ENCODE results near the gene MANBA. TPM values are rescaled to one million over a fixed set of nuclear protein-coding genes. Genes with fewer than 3 reads are reported as not detected.

MANBA gene
- total RNA-seq, 1 experiment from 2014 or later, result 14.5 TPM

- H3K9me3 ChIP-seq (ENCODE audit: control insufficient read depth, insufficient read depth, low read depth, low read length), result no peaks in the 10 kb centered on the region
- in situ Hi-C loops (cut with HindIII; ENCODE audit: low pct_unique_long_range_greater_than_20kb, low sequenced_read_pairs), result no loop called here
- BruUV-seq (replicated peaks), result no TSS peak
- no peak overlapping the region for H3K4me3 ChIP-seq (ENCODE audit: low read depth in 2 of 2, low read length in 2 of 2)
- ChIA-PET CTCF (no interaction called here), POLR2A (no interaction called here)
- TF ChIP-seq POLR2AphosphoS5 (IDR thresholded peaks at IDR 0.05; ENCODE audit: low read depth, low read length) (no peak), CTCF (IDR thresholded peaks at IDR 0.05) (no peak), REST (IDR thresholded peaks at IDR 0.05; ENCODE audit: insufficient read depth in 1 of 2, low read depth in 2 of 2, low read length in 1 of 2) (no peak), TCF7L2 (IDR thresholded peaks at IDR 0.05; ENCODE audit: low read depth, low read length) (no peak), SIN3A (IDR thresholded peaks at IDR 0.05; ENCODE audit: borderline replicate concordance, insufficient read depth, low read depth, low read length) (no peak)
- no peaks in the 10 kb centered on the region for H3K4me1 ChIP-seq (ENCODE audit: control insufficient read depth, insufficient read depth, low read length)
- no peak overlapping the region for H3K27ac ChIP-seq (ENCODE audit: low read length)
- H3K36me3 ChIP-seq (ENCODE audit: control insufficient read depth, insufficient read depth, low read length), result no peaks in the 10 kb centered on the region
- H3K27me3 ChIP-seq (ENCODE audit: control insufficient read depth, insufficient read depth, low read length), result no peaks in the 10 kb centered on the region
- ATAC-seq (no peak), DNase-seq (ENCODE audit: low read depth, low spot score) (no peak)
- intact Hi-C loops (cut with micrococcal nuclease; ENCODE audit: unreplicated experiment), result no loop called here
Measured at GRCh38 chr4:102705391-102705935, 55.3 kb downstream of the MANBA start.

- TF ChIP-seq CTCF (IDR thresholded peaks at IDR 0.05) (no peak), SIN3A (IDR thresholded peaks at IDR 0.05; ENCODE audit: borderline replicate concordance, insufficient read depth, low read depth, low read length) (no peak), REST (IDR thresholded peaks at IDR 0.05; ENCODE audit: insufficient read depth in 1 of 2, low read depth in 2 of 2, low read length in 1 of 2) (no peak), POLR2AphosphoS5 (IDR thresholded peaks at IDR 0.05; ENCODE audit: low read depth, low read length) (no peak), TCF7L2 (IDR thresholded peaks at IDR 0.05; ENCODE audit: low read depth, low read length) (no peak)
- CTCF ChIA-PET, result no interaction called here
- intact Hi-C loops (cut with micrococcal nuclease; ENCODE audit: unreplicated experiment), result no loop called here
- Histone ChIP-seq H3K27me3 (ENCODE audit: control insufficient read depth, insufficient read depth, low read length) (no peaks in the 10 kb centered on the region), H3K4me1 (ENCODE audit: control insufficient read depth, insufficient read depth, low read length) (no peaks in the 10 kb centered on the region), H3K27ac (ENCODE audit: low read length) (no peak overlapping the region), H3K4me3 (ENCODE audit: low read depth in 2 of 2, low read length in 2 of 2) (no peak overlapping the region), H3K36me3 (ENCODE audit: control insufficient read depth, insufficient read depth, low read length) (no peaks in the 10 kb centered on the region), H3K9me3 (ENCODE audit: control insufficient read depth, insufficient read depth, low read depth, low read length) (no peaks in the 10 kb centered on the region)
- BruUV-seq (replicated peaks), result no TSS peak
- POLR2A ChIA-PET, result no interaction called here
- DNase-seq (ENCODE audit: low read depth, low spot score), result no peak
- in situ Hi-C loops (cut with HindIII; ENCODE audit: low pct_unique_long_range_greater_than_20kb, low sequenced_read_pairs), result no loop called here
- ATAC-seq, result no peak
Measured at GRCh38 chr4:102696758-102697157, 64.0 kb downstream of the MANBA start.
